D721Med (cell line): ENCODE measurements around the gene WIPF3.

Experiments used
- DNase-seq: peaks from one replicate; pipeline ENCODE4 v3.0.0; 2011; ENCODE audit warnings: low spot score; ENCODE audit not compliant: insufficient read length
- FAIRE-seq: peaks from 2 replicates; lab custom pipeline; 2011; peaks lifted over from hg19 to GRCh38; lab: Jason Lieb, UNC
- CTCF ChIP-seq: IDR thresholded peaks from 2 replicates; pipeline ENCODE4 v1.5.1; 2012; ENCODE audit warnings: mild to moderate bottlenecking, control low read depth; ENCODE audit not compliant: insufficient read depth; ENCODE audit errors: missing control alignments

WIPF3 gene

GRCh38 chr7:29948587-29948986 lies 142.3 kb downstream of the WIPF3 start:
- DNase-seq, result no peak
- no peak for TF ChIP-seq CTCF
- FAIRE-seq, result no peak

- FAIRE-seq (no peak), DNase-seq (no peak)
- no peak for TF ChIP-seq CTCF
Observed at GRCh38 chr7:29950480-29950879, 144.2 kb downstream of the WIPF3 start.

GRCh38 chr7:29951206-29951605 lies 144.9 kb downstream of the WIPF3 start:
- FAIRE-seq (no peak), DNase-seq (no peak)
- TF ChIP-seq CTCF, result no peak

DNA sequence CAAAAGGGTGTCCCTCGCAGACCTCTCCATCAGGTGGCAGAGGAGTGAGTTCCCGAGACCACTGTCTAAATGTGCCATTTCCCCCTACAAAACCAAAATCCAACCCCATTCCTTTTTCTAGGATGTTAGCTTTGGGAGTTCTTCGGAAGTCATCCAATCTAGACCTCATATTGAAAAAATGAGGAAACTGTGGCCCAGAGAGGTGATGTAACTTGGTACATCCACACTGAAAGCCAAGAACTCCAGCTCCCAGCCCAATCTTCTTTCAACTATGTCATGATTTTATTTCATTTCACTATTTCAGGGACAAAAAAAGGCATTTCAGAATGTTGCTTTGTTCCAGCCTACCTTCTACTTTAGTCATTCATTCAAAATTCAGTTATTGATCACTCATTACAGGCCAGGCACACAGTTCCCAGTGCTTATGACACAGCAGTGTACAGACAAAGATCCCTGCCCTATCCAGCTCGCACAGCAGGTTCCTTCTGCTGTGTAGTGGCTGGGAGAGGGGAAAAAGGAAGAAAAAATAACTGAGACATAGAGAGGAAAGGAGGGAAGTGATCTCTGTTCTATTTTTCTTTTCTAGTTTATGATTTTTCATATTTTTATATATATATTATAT lies 147.5 kb downstream of the WIPF3 start:
- no peak for TF ChIP-seq CTCF
- no peak for DNase-seq
- FAIRE-seq, result no peak

DNA sequence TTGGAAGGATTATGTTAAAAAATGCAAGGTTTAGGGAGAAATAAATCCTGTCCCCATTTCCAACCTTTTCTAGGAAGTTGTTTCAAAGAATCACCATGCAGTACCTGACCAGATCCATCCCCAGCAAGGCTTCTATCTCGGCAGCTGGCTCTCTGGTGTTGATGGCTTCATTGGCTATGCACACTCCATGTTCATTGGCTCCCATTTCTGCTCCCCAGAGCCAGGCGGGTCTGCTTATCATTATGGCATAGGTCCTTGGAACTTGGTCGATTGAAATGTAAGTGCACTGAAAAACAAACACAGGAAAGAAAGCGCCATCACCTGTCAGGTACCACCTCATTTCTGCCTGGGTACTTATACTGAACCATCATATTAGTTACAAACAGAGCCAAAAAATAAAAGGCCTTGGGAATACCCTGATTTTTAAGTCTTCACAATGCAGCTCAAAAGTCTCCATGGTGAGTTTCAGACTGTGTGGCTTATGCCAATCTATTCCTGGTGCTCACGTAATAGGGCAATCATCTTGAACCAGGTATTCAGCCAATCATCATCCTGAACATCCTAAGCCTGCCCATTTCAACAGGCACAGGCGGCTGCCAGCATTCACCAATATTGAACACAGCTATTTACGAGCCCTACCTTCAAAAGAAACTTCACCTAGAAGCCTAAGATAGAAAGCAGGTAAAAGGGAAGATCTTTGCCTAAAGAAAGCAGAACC lies 148.9 kb downstream of the WIPF3 start:
- DNase-seq (no peak), FAIRE-seq (no peak)
- TF ChIP-seq CTCF, result no peak

GRCh38 chr7:29955799-29956486 lies 149.6 kb downstream of the WIPF3 start:
- DNase-seq (no peak), FAIRE-seq (no peak)
- TF ChIP-seq CTCF, result no peak

- no peak for FAIRE-seq
- DNase-seq, result no peak
- TF ChIP-seq CTCF, result no peak
Observed at GRCh38 chr7:29956487-29956836, 150.2 kb downstream of the WIPF3 start.
